ENCODE measurements around the gene TENM3. TPM values are rescaled to one million over a fixed set of nuclear protein-coding genes. Genes with fewer than 3 reads are reported as not detected.

The TENM3 gene
- total and polyA plus RNA-seq, 2 donors from 2014 or later, result 0.58 to 6.8 TPM

- Histone ChIP-seq H3K4me1 (ENCODE audit: control insufficient read depth in 2 of 3, insufficient read depth in 2 of 3, low read depth in 1 of 3, low read length in 3 of 3) (no peaks in the 10 kb centered on the region), H3K9me3 (ENCODE audit: control insufficient read depth in 2 of 3, insufficient read depth in 1 of 3, low read length in 3 of 3) (peaks cover 0 to 8% (median 0%) of the 10 kb centered on the region in 3 donors), H3K27ac (ENCODE audit: low read depth in 2 of 2, low read length in 2 of 2) (no peak overlapping the region), H3K4me3 (ENCODE audit: low read length in 3 of 3) (no peak overlapping the region), H3K36me3 (ENCODE audit: control insufficient read depth in 2 of 3, insufficient read depth in 3 of 3, low read length in 3 of 3) (no peaks in the 10 kb centered on the region), H3K9ac (ENCODE audit: low read length in 3 of 3) (no peak overlapping the region), H3K27me3 (ENCODE audit: control insufficient read depth, insufficient read depth, low read length) (no peaks in the 10 kb centered on the region)
- intact Hi-C loops (cut with DNase I), result no loop called here
- no peak for FAIRE-seq
- TF ChIP-seq CTCF (IDR thresholded peaks at IDR 0.05; ENCODE audit: borderline replicate concordance, extremely low read depth, insufficient read depth), result no peak
- DNase-seq, result no peak
Measured at GRCh38 chr4:182589100-182589499, 345.9 kb downstream of the TENM3 start.

- FAIRE-seq (no peak), DNase-seq (no peak)
- TF ChIP-seq CTCF (IDR thresholded peaks at IDR 0.05; ENCODE audit: borderline replicate concordance, extremely low read depth, insufficient read depth), result no peak
- Histone ChIP-seq H3K4me1 (ENCODE audit: control insufficient read depth in 2 of 3, insufficient read depth in 2 of 3, low read depth in 1 of 3, low read length in 3 of 3) (no peaks in the 10 kb centered on the region), H3K9ac (ENCODE audit: low read length in 3 of 3) (no peak overlapping the region), H3K4me3 (ENCODE audit: low read length in 3 of 3) (no peak overlapping the region), H3K27me3 (ENCODE audit: control insufficient read depth, insufficient read depth, low read length) (no peaks in the 10 kb centered on the region), H3K9me3 (ENCODE audit: control insufficient read depth in 2 of 3, insufficient read depth in 1 of 3, low read length in 3 of 3) (peaks cover 0 to 8% (median 0%) of the 10 kb centered on the region in 3 donors), H3K36me3 (ENCODE audit: control insufficient read depth in 2 of 3, insufficient read depth in 3 of 3, low read length in 3 of 3) (no peaks in the 10 kb centered on the region), H3K27ac (ENCODE audit: low read depth in 2 of 2, low read length in 2 of 2) (no peak overlapping the region)
- intact Hi-C loops (cut with DNase I), result no loop called here
Measured at GRCh38 chr4:182593402-182593801, 350.2 kb downstream of the TENM3 start.

- FAIRE-seq (no peak), DNase-seq (no peak)
- H3K4me3 ChIP-seq (ENCODE audit: low read length in 3 of 3), result no peak overlapping the region
- no peaks in the 10 kb centered on the region for H3K27me3 ChIP-seq (ENCODE audit: control insufficient read depth, insufficient read depth, low read length)
- no peaks in the 10 kb centered on the region for H3K36me3 ChIP-seq (ENCODE audit: control insufficient read depth in 2 of 3, insufficient read depth in 3 of 3, low read length in 3 of 3)
- no peak overlapping the region for H3K9ac ChIP-seq (ENCODE audit: low read length in 3 of 3)
- intact Hi-C loops (cut with DNase I), result no loop called here
- no peaks in the 10 kb centered on the region for H3K4me1 ChIP-seq (ENCODE audit: control insufficient read depth in 2 of 3, insufficient read depth in 2 of 3, low read depth in 1 of 3, low read length in 3 of 3)
- H3K27ac ChIP-seq (ENCODE audit: low read depth in 2 of 2, low read length in 2 of 2), result no peak overlapping the region
- TF ChIP-seq CTCF (IDR thresholded peaks at IDR 0.05; ENCODE audit: borderline replicate concordance, extremely low read depth, insufficient read depth), result no peak
- peaks cover 0 to 7% (median 0%) of the 10 kb centered on the region in 3 donors for H3K9me3 ChIP-seq (ENCODE audit: control insufficient read depth in 2 of 3, insufficient read depth in 1 of 3, low read length in 3 of 3)
Measured at GRCh38 chr4:182593864-182594263, 350.7 kb downstream of the TENM3 start.

- intact Hi-C loops (cut with DNase I), result no loop called here
- H3K36me3 ChIP-seq (ENCODE audit: control insufficient read depth in 2 of 3, insufficient read depth in 3 of 3, low read length in 3 of 3), result no peaks in the 10 kb centered on the region
- FAIRE-seq, result no peak
- DNase-seq, result no peak
- no peaks in the 10 kb centered on the region for H3K27me3 ChIP-seq (ENCODE audit: control insufficient read depth, insufficient read depth, low read length)
- no peak overlapping the region for H3K27ac ChIP-seq (ENCODE audit: low read depth in 2 of 2, low read length in 2 of 2)
- no peak overlapping the region for H3K9ac ChIP-seq (ENCODE audit: low read length in 3 of 3)
- no peaks in the 10 kb centered on the region for H3K9me3 ChIP-seq (ENCODE audit: control insufficient read depth in 2 of 3, insufficient read depth in 1 of 3, low read length in 3 of 3)
- no peak overlapping the region for H3K4me3 ChIP-seq (ENCODE audit: low read length in 3 of 3)
- TF ChIP-seq CTCF (IDR thresholded peaks at IDR 0.05; ENCODE audit: borderline replicate concordance, extremely low read depth, insufficient read depth), result no peak
- H3K4me1 ChIP-seq (ENCODE audit: control insufficient read depth in 2 of 3, insufficient read depth in 2 of 3, low read depth in 1 of 3, low read length in 3 of 3), result peaks cover 0 to 3% (median 0%) of the 10 kb centered on the region in 3 donors
Measured at GRCh38 chr4:182600093-182600492, 356.9 kb downstream of the TENM3 start.
